Stimulated activated CD8-positive, alpha-beta memory T cell treated with anti-CD3 and anti-CD28 coated beads, Interleukin-4, amount 100 ng/mL, for 1 hour (primary cell): ENCODE results near the gene LRFN5.
"Not testable (repeated sequence)": the region's sequence is repeated elsewhere in the genome, so short reads cannot be mapped to it uniquely, and the experiment has no call there.

Experiments
- DNase-seq, 2 donors: peaks; one replicate each; pipeline ENCODE4 v3.0.0-alpha.2; 2020; ENCODE audit warnings: low read depth in 2 of 2, low spot score in 1 of 2

LRFN5 gene

GRCh38 chr14:41636492-41637392, 30.1 kb downstream of the LRFN5 start:
- DNase-seq = no peak

GRCh38 chr14:41641690-41642089, 35.0 kb downstream of the LRFN5 start:
- DNase-seq = no peak

GRCh38 chr14:41642367-41642766, 35.7 kb downstream of the LRFN5 start:
- no peak for DNase-seq

- DNase-seq = no peak
These were observed 36.1 kb downstream of the LRFN5 start for GRCh38 chr14:41642789-41643188.

- no peak for DNase-seq
These were observed 37.9 kb downstream of the LRFN5 start for GRCh38 chr14:41644606-41645005.

GRCh38 chr14:41650802-41651201, 44.1 kb downstream of the LRFN5 start:
- DNase-seq = no peak

GRCh38 chr14:41654196-41654595, 47.5 kb downstream of the LRFN5 start:
- DNase-seq = no peak

- DNase-seq = no peak
These were observed 56.2 kb downstream of the LRFN5 start for GRCh38 chr14:41662780-41663472.

- DNase-seq = no peak
These were observed 56.8 kb downstream of the LRFN5 start for GRCh38 chr14:41663473-41663850.

GRCh38 chr14:41666301-41666700, 59.6 kb downstream of the LRFN5 start:
- no peak for DNase-seq

- DNase-seq = no peak
These were observed 61.7 kb downstream of the LRFN5 start for GRCh38 chr14:41668356-41668755.

- not testable (repeated sequence) for DNase-seq
These were observed 66.9 kb downstream of the LRFN5 start for GRCh38 chr14:41673601-41674000.

GRCh38 chr14:41674511-41674971, 67.9 kb downstream of the LRFN5 start:
- DNase-seq = not testable (repeated sequence)

- DNase-seq = no peak
These were observed 92.8 kb downstream of the LRFN5 start for GRCh38 chr14:41699486-41699885.

GRCh38 chr14:41718477-41719166, 111.9 kb downstream of the LRFN5 start:
- no peak for DNase-seq

GRCh38 chr14:41739203-41739602, 132.5 kb downstream of the LRFN5 start:
- no peak for DNase-seq

- DNase-seq = no peak
These were observed 136.5 kb downstream of the LRFN5 start for GRCh38 chr14:41743140-41743539.

GRCh38 chr14:41749429-41749828, 142.8 kb downstream of the LRFN5 start:
- no peak for DNase-seq

- not testable (repeated sequence) for DNase-seq
These were observed 143.9 kb downstream of the LRFN5 start for GRCh38 chr14:41750575-41750974.

GRCh38 chr14:41758011-41758665, 151.5 kb downstream of the LRFN5 start:
- DNase-seq = no peak

GRCh38 chr14:41761204-41761603, 154.5 kb downstream of the LRFN5 start:
- no peak for DNase-seq
